ENCODE data around the gene NAPB.

GRCh38 chr20:23419657-23419994 is 1.7 kb downstream of the NAPB start:
- TF ChIP-seq CTCF (conservative IDR thresholded peaks at IDR 0.05; ENCODE audit: low read length) (no peak), EZH2phosphoT487 (IDR thresholded peaks at IDR 0.05; ENCODE audit: borderline replicate concordance) (no peak)
